Tibial artery (tissue), 4 donors: ENCODE measurements around the gene EZR.

Experiments used
- DNase-seq, 2 donors: peaks; one replicate each; pipeline ENCODE4 v3.0.0-alpha.2; 2019
- H3K27ac ChIP-seq, 2 donors: fragments of 200-600 bp; sonication (generic) in 1 of 2; 1 replicate in 1 of 2; 2 replicates in 1 of 2; pipeline ENCODE4 v1.5.1; 2018 to 2019; ENCODE audit warnings: mild to moderate bottlenecking in 1 of 2
- H3K27me3 ChIP-seq, 2 donors: fragments of 200-600 bp; sonication (generic) in 1 of 2; one replicate each; pipeline versions ENCODE4 v1.5.1 to v1.6.0; 2016 to 2019
- H3K36me3 ChIP-seq, 3 donors: fragments of 200-600 bp; sonication (generic) in 2 of 3; one replicate each; pipeline ENCODE4 v1.5.1; 2016 to 2019; ENCODE audit warnings: mild to moderate bottlenecking in 2 of 3
- H3K4me1 ChIP-seq, 4 donors: fragments of 200-600 bp; sonication (generic) in 2 of 4; 1 replicate in 3 of 4; 2 replicates in 1 of 4; pipeline ENCODE4 v1.5.1; 2016 to 2019
- H3K4me3 ChIP-seq, 2 donors: fragments of 200-600 bp; sonication (generic) in 1 of 2; 1 replicate in 1 of 2; 2 replicates in 1 of 2; pipeline ENCODE4 v1.5.1; 2018 to 2019; ENCODE audit warnings: mild to moderate bottlenecking in 2 of 2
- H3K9me3 ChIP-seq, 3 donors: fragments of 200-600 bp; sonication (generic) in 1 of 3; one replicate each; pipeline ENCODE4 v1.5.1; 2016 to 2019
- CTCF ChIP-seq, 2 experiments: fragments of 200-600 bp in 1 of 2; fragments of 450-650 bp in 1 of 2; IDR thresholded peaks; one replicate each; pipeline ENCODE4 v1.5.1; 2017 to 2019; ENCODE audit warnings: antibody characterized with exemption in 2 of 2, mild to moderate bottlenecking in 1 of 2, moderate library complexity in 1 of 2
- intact Hi-C: fragments of 100-400 bp; cut with DNase I; formaldehyde crosslinking; loops from one replicate; pipeline ENCODE4 v1.15.0; 2023; ENCODE audit warnings: low total_unique reads

EZR gene

GRCh38 chr6:158757753-158758090 lies 61.4 kb downstream of the EZR start:
- H3K27me3 ChIP-seq: no peaks in the 10 kb centered on the region
- no peaks in the 10 kb centered on the region for H3K9me3 ChIP-seq
- H3K27ac ChIP-seq: no peak overlapping the region
- intact Hi-C loops: no loop called here
- no peak for TF ChIP-seq CTCF (IDR thresholded peaks at IDR 0.05)
- H3K36me3 ChIP-seq: peaks cover 0 to 1% (median 0%) of the 10 kb centered on the region in 3 donors
- DNase-seq: no peak
- H3K4me1 ChIP-seq: no peaks in the 10 kb centered on the region
- H3K4me3 ChIP-seq: no peak overlapping the region

GRCh38 chr6:158756977-158757752 lies 62.0 kb downstream of the EZR start:
- DNase-seq: no peak
- Histone ChIP-seq H3K9me3 (no peaks in the 10 kb centered on the region), H3K27ac (no peak overlapping the region), H3K4me3 (no peak overlapping the region), H3K36me3 (no peaks in the 10 kb centered on the region), H3K27me3 (no peaks in the 10 kb centered on the region), H3K4me1 (no peaks in the 10 kb centered on the region)
- no peak for TF ChIP-seq CTCF (IDR thresholded peaks at IDR 0.05)
- intact Hi-C loops: no loop called here

GRCh38 chr6:158756126-158756525 lies 63.0 kb downstream of the EZR start:
- Histone ChIP-seq H3K9me3 (no peaks in the 10 kb centered on the region), H3K4me3 (no peak overlapping the region), H3K27me3 (no peaks in the 10 kb centered on the region), H3K36me3 (no peaks in the 10 kb centered on the region), H3K4me1 (no peaks in the 10 kb centered on the region), H3K27ac (no peak overlapping the region)
- no peak for TF ChIP-seq CTCF (IDR thresholded peaks at IDR 0.05)
- no peak for DNase-seq
- intact Hi-C loops: no loop called here

- Histone ChIP-seq H3K27me3 (no peaks in the 10 kb centered on the region), H3K4me1 (no peaks in the 10 kb centered on the region), H3K9me3 (no peaks in the 10 kb centered on the region), H3K27ac (no peak overlapping the region), H3K36me3 (no peaks in the 10 kb centered on the region), H3K4me3 (no peak overlapping the region)
- intact Hi-C loops: no loop called here
- DNase-seq: no peak
- TF ChIP-seq CTCF (IDR thresholded peaks at IDR 0.05): no peak
Observed at GRCh38 chr6:158755636-158756035, 63.5 kb downstream of the EZR start.

GRCh38 chr6:158754738-158755137 lies 64.4 kb downstream of the EZR start:
- DNase-seq: no peak
- intact Hi-C loops: no loop called here
- no peak overlapping the region for H3K27ac ChIP-seq
- no peaks in the 10 kb centered on the region for H3K4me1 ChIP-seq
- no peak overlapping the region for H3K4me3 ChIP-seq
- no peaks in the 10 kb centered on the region for H3K36me3 ChIP-seq
- H3K9me3 ChIP-seq: no peaks in the 10 kb centered on the region
- no peaks in the 10 kb centered on the region for H3K27me3 ChIP-seq
- TF ChIP-seq CTCF (IDR thresholded peaks at IDR 0.05): no peak

- DNase-seq: no peak
- intact Hi-C loops: no loop called here
Observed at GRCh38 chr6:158753811-158754210, 65.4 kb downstream of the EZR start.

More at GRCh38 chr6:158753811-158754210, 65.4 kb downstream of the EZR start:
- Histone ChIP-seq H3K27ac (no peak overlapping the region), H3K36me3 (no peaks in the 10 kb centered on the region), H3K9me3 (no peaks in the 10 kb centered on the region), H3K4me3 (no peak overlapping the region), H3K4me1 (no peaks in the 10 kb centered on the region), H3K27me3 (no peaks in the 10 kb centered on the region)
- TF ChIP-seq CTCF (IDR thresholded peaks at IDR 0.05): no peak
